ENCODE measurements around the gene PIM2. TPM values are rescaled to one million over a fixed set of nuclear protein-coding genes. Genes with fewer than 3 reads are reported as not detected.

Gene PIM2
- total RNA-seq, 1 donor from 2014 or later = 20.6 TPM

DNA sequence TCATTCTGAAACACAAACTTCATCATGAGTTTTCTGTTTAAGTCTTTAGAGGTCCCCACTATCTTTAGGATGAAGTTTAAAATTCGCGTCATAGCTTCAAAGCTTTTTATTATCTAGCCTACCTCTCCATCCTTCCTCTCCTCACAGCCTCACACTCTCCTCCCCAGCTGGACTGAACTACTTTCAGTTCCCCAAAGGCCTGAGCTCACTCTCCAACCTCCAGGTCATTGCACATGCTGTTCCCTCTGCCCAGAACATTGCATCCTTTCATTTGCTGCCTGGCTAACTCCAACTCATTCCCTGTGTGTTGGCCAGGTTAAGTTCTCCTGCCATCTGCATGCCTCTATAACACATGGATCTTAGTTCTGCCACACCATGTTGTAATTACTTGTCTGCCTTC is 41.5 kb upstream of the PIM2 start:
- H3K9me3 ChIP-seq = no peaks in the 10 kb centered on the region
- ATAC-seq (no peak), DNase-seq (no peak)
- H3K27ac ChIP-seq = no peak overlapping the region
- TF ChIP-seq CTCF (IDR thresholded peaks at IDR 0.05) = no peak
- intact Hi-C loops (cut with DNase I) = no loop called here
- H3K4me1 ChIP-seq = peaks cover 14% of the 10 kb centered on the region
- no peak overlapping the region for H3K4me3 ChIP-seq
- peaks cover 5% of the 10 kb centered on the region for H3K36me3 ChIP-seq
- H3K27me3 ChIP-seq (ENCODE audit: low read depth) = no peaks in the 10 kb centered on the region

DNA sequence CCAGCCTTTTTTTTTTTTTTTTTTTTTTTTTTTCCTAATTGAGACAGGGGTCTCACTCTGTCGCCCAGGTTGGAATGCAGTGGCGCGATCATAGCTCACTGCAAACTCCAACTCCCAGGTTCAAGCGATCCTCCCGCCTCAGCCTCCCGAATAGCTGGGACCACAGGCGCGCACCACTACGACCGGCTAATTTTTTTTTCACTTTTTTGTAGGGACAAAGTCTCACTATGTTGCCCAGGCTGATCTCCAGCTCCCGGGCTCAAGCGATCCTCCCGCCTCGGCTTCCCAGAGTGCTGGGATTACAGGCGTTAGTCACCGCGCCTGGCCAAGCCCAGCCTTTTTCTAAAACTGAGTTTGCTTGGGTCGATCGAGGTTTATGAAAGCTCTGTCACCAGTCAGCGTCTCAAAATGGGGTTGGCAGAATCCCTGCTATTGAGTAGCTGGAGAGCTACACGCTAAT is 39.8 kb upstream of the PIM2 start:
- intact Hi-C loops (cut with DNase I) = no loop called here
- H3K4me3 ChIP-seq = peak overlapping the region; percentile 67
- no peak for TF ChIP-seq CTCF (IDR thresholded peaks at IDR 0.05)
- ATAC-seq (peak in 1 of 2 donors; percentile 4), DNase-seq (no peak)
- H3K4me1 ChIP-seq = peaks cover 18% of the 10 kb centered on the region
- H3K9me3 ChIP-seq = no peaks in the 10 kb centered on the region
- H3K27ac ChIP-seq = peak overlapping the region; percentile 96
- H3K36me3 ChIP-seq = peaks cover 21% of the 10 kb centered on the region
- H3K27me3 ChIP-seq (ENCODE audit: low read depth) = no peaks in the 10 kb centered on the region

- no peaks in the 10 kb centered on the region for H3K9me3 ChIP-seq
- ATAC-seq (peak; percentile 95), DNase-seq (peak; percentile 96)
- TF ChIP-seq CTCF (IDR thresholded peaks at IDR 0.05) = no peak
- H3K4me1 ChIP-seq = peaks cover 23% of the 10 kb centered on the region
- intact Hi-C loops (cut with DNase I) = no loop called here
- H3K4me3 ChIP-seq = peak overlapping the region; percentile 67
- peak overlapping the region; percentile 96 for H3K27ac ChIP-seq
- H3K27me3 ChIP-seq (ENCODE audit: low read depth) = no peaks in the 10 kb centered on the region
- H3K36me3 ChIP-seq = peaks cover 21% of the 10 kb centered on the region
These were observed 39.2 kb upstream of the PIM2 start for GRCh38 chrX:48957827-48958634.

- intact Hi-C loops (cut with DNase I) = no loop called here
- H3K9me3 ChIP-seq = no peaks in the 10 kb centered on the region
- no peaks in the 10 kb centered on the region for H3K27me3 ChIP-seq (ENCODE audit: low read depth)
- H3K27ac ChIP-seq = peak within 1 kb of the TSS; percentile 96
- H3K4me1 ChIP-seq = peaks cover 26% of the 10 kb centered on the region
- DNase-seq (peak; percentile 80), ATAC-seq (peak; percentile 58 to 67)
- H3K4me3 ChIP-seq = peak within 1 kb of the TSS; percentile 67
- no peak for TF ChIP-seq CTCF (IDR thresholded peaks at IDR 0.05)
- peaks cover 21% of the 10 kb centered on the region for H3K36me3 ChIP-seq
These were observed 38.6 kb upstream of the PIM2 start, which contains the start of gene OTUD5 for GRCh38 chrX:48957477-48957826. Gene OTUD5 (minus strand): TSS chrX:48957607. CDS start chrX:48957570, 37 bp downstream.

DNA sequence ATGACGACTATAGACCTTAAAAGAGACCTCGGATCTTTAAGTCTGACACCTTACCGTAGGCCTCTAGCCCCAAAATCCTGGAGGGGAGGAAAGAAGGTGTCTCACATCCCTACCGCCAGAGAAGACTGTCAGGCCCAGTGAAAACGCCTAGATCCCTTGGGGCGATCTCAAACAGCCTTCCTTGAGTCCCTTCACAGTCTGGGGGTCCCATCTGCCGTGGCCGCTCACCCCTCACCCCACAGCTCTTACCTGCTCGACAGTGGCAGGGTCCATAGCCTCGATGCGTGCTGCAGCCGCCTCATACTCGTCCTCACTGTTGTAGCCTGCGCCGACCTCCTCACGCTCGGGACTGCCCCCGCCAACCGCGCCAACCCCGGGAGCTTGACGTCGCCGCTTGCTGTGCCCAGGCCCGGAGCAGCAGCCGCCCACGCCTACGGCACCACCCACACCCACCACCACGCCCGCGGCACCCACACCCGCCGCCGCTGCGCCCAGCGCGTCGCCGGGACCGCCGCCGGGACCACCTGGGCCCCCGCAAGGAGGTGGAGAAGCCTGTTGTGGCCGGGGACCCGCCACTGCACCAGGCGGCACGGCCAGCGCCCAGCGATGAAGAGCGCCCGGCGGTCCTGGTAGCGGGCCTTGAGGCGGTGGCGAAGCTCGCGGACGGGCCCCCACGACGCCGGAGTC is 38.0 kb upstream of the PIM2 start:
- Histone ChIP-seq H3K9me3 (no peaks in the 10 kb centered on the region), H3K4me1 (peaks cover 30% of the 10 kb centered on the region), H3K36me3 (peaks cover 21% of the 10 kb centered on the region), H3K27me3 (ENCODE audit: low read depth) (no peaks in the 10 kb centered on the region), H3K4me3 (peak overlapping the region; percentile 67), H3K27ac (peak overlapping the region; percentile 96)
- ATAC-seq = no peak
- DNase-seq = peak; percentile 47
- no peak for TF ChIP-seq CTCF (IDR thresholded peaks at IDR 0.05)
- intact Hi-C loops (cut with DNase I) = no loop called here

Data from lower lobe of right lung (tissue), 2 donors.